GM23338 (cell line): ENCODE data around the gene MEGF8. TPM values are rescaled to one million over a fixed set of nuclear protein-coding genes. Genes with fewer than 3 reads are reported as not detected.
A peak's percentile ranks its signal among the peaks of the same experiment; 100 is the strongest.

ENCODE experiments used
- ATAC-seq: fragments of 200-7000 bp; cut with Tn5 transposase; 3 replicates; pipeline ENCODE4 v1.9.1; 2020
- DNase-seq: peaks from one replicate; pipeline ENCODE4 v3.0.0-alpha.2; 2015; ENCODE audit warnings: low spot score
- H2AFZ ChIP-seq: fragments of 200-600 bp; sonication (generic); 2 replicates; pipeline ENCODE4 v1.8.0; 2016; ENCODE audit warnings: antibody characterized with exemption, mild to moderate bottlenecking, moderate library complexity
- H3F3A ChIP-seq: fragments of 200-600 bp; sonication (generic); replicated peaks from 2 replicates; pipeline ENCODE4 v1.8.0; 2017; ENCODE audit warnings: antibody characterized with exemption, mixed run types, low read depth
- H3K27ac ChIP-seq: fragments of 200-600 bp; sonication (generic); 2 replicates; pipeline ENCODE4 v1.6.1; 2016; ENCODE audit warnings: low read depth
- H3K27me3 ChIP-seq: fragments of 200-600 bp; sonication (generic); 2 replicates; pipeline ENCODE4 v1.8.0; 2016; ENCODE audit warnings: mild to moderate bottlenecking, mixed run types, moderate library complexity; ENCODE audit not compliant: insufficient read depth
- H3K36me3 ChIP-seq: fragments of 200-600 bp; sonication (generic); 2 replicates; pipeline ENCODE4 v1.8.0; 2016; ENCODE audit warnings: mild to moderate bottlenecking; ENCODE audit not compliant: insufficient read depth
- H3K4me1 ChIP-seq: fragments of 200-600 bp; sonication (generic); 2 replicates; pipeline ENCODE4 v1.8.0; 2016; ENCODE audit warnings: mild to moderate bottlenecking, moderate library complexity; ENCODE audit not compliant: insufficient read depth
- H3K4me2 ChIP-seq: fragments of 200-600 bp; sonication (generic); 2 replicates; pipeline ENCODE4 v1.7.1; 2017; ENCODE audit warnings: mixed run types
- H3K4me3 ChIP-seq: fragments of 200-600 bp; sonication (generic); 2 replicates; pipeline ENCODE4 v1.6.1; 2016; ENCODE audit warnings: mixed run types
- H3K79me2 ChIP-seq: fragments of 200-600 bp; sonication (generic); replicated peaks from 2 replicates; pipeline ENCODE4 v1.8.0; 2017; ENCODE audit warnings: mild to moderate bottlenecking; ENCODE audit not compliant: insufficient read depth
- H3K9me2 ChIP-seq: fragments of 200-600 bp; sonication (generic); 2 replicates; pipeline ENCODE4 v1.8.0; 2017; ENCODE audit not compliant: insufficient read depth
- H4K20me1 ChIP-seq: fragments of 200-600 bp; sonication (generic); replicated peaks from 2 replicates; pipeline ENCODE4 v1.8.0; 2017; ENCODE audit warnings: mild to moderate bottlenecking; ENCODE audit not compliant: insufficient read depth
- H3K27ac Mint-ChIP-seq: 2 replicates; pipeline ENCODE4 v1.8.0; 2020; ENCODE audit warnings: inconsistent platforms, mild to moderate bottlenecking, moderate library complexity, mixed read lengths
- H3K27me3 Mint-ChIP-seq: 3 replicates; pipeline ENCODE4 v1.8.0; 2022; ENCODE audit warnings: low read depth, mild to moderate bottlenecking, moderate library complexity, mixed read lengths, inconsistent platforms; ENCODE audit not compliant: insufficient read depth, poor library complexity
- H3K36me3 Mint-ChIP-seq: 3 replicates; pipeline ENCODE4 v1.8.0; 2021; ENCODE audit warnings: low read depth, mild to moderate bottlenecking, inconsistent platforms, moderate library complexity, mixed read lengths
- H3K4me1 Mint-ChIP-seq: 3 replicates; pipeline ENCODE4 v1.8.0; 2020; ENCODE audit warnings: mild to moderate bottlenecking, inconsistent platforms, mixed read lengths
- H3K4me3 Mint-ChIP-seq: 3 replicates; pipeline ENCODE4 v1.8.0; 2021; ENCODE audit warnings: moderate library complexity, mild to moderate bottlenecking, inconsistent platforms, mixed read lengths
- H3K9me3 Mint-ChIP-seq: 3 replicates; pipeline ENCODE4 v1.8.0; 2020; ENCODE audit warnings: moderate library complexity, mild to moderate bottlenecking, inconsistent platforms, mixed read lengths
- CREB1 ChIP-seq: fragments of 250-450 bp; sonication (Bioruptor Pico); IDR thresholded peaks from 2 replicates; pipeline ENCODE4 v1.5.0; 2020; ENCODE audit warnings: low read depth, mild to moderate bottlenecking, moderate library complexity
- EZH2 ChIP-seq: fragments of 200-600 bp; sonication (generic); IDR thresholded peaks from one replicate; pipeline ENCODE4 v1.8.0; 2017; ENCODE audit warnings: antibody characterized with exemption, mild to moderate bottlenecking, low read depth; ENCODE audit not compliant: unreplicated experiment
- EZH2phosphoT487 ChIP-seq: fragments of 200-600 bp; sonication (generic); IDR thresholded peaks from one replicate; pipeline ENCODE4 v1.8.1; 2018; ENCODE audit warnings: antibody characterized with exemption; ENCODE audit not compliant: unreplicated experiment
- JUNB ChIP-seq: IDR thresholded peaks from one replicate; pipeline ENCODE4 v1.6.1; 2016; ENCODE audit warnings: antibody characterized with exemption; ENCODE audit not compliant: unreplicated experiment
- NANOG ChIP-seq: IDR thresholded peaks from 2 replicates; pipeline ENCODE4 v1.6.1; 2016; ENCODE audit warnings: antibody characterized with exemption, borderline replicate concordance
- POLR2AphosphoS5 ChIP-seq: IDR thresholded peaks from 2 replicates; pipeline ENCODE4 v1.6.1; 2016; ENCODE audit warnings: antibody characterized with exemption, low read depth
- STAT1 ChIP-seq: IDR thresholded peaks from one replicate; pipeline ENCODE4 v1.6.1; 2016; ENCODE audit warnings: antibody characterized with exemption; ENCODE audit not compliant: unreplicated experiment
- ZNF114 ChIP-seq: fragments of 250-450 bp; sonication (Bioruptor Pico); IDR thresholded peaks from 2 replicates; pipeline ENCODE4 v1.5.0; 2020; ENCODE audit warnings: mild to moderate bottlenecking, moderate library complexity
- ZNF331 ChIP-seq: fragments of 250-450 bp; sonication (Bioruptor Pico); IDR thresholded peaks from 2 replicates; pipeline ENCODE4 v1.5.0; 2020; ENCODE audit warnings: low read depth, mild to moderate bottlenecking, moderate library complexity
- polyA plus RNA-seq: library from polyadenylated mRNA; unstranded; fragments of >200 nt; fragmentation: Nextera tagmentation; extraction: Ambion mirVana; gene quantifications from 2 replicates; pipeline ENCODE4 v1.2.1, GENCODE V29; 2016
- total RNA-seq: library from RNA; depleted of rRNA; stranded (reverse); fragments of >200 nt; shearing (Covaris generic); gene quantifications from 2 replicates; pipeline ENCODE4 v1.2.3, GENCODE V29; 2014
- TF ChIP-seq, protein P1 (sequence below): fragments of 250-450 bp; sonication (Bioruptor Pico); IDR thresholded peaks from 2 replicates; pipeline ENCODE4 v1.5.0; 2020; ENCODE audit warnings: mild to moderate bottlenecking, moderate library complexity
- TF ChIP-seq, protein P2 (sequence below): IDR thresholded peaks from 2 replicates; pipeline ENCODE4 v1.6.1; 2016; ENCODE audit warnings: antibody characterized with exemption
- TF ChIP-seq, protein P3 (sequence below): IDR thresholded peaks from one replicate; pipeline ENCODE4 v1.6.1; 2018; ENCODE audit warnings: antibody characterized with exemption; ENCODE audit not compliant: unreplicated experiment
- TF ChIP-seq, protein P4 (sequence below), 2 experiments: fragments of 200-600 bp in 1 of 2; sonication (generic) in 1 of 2; conservative IDR thresholded peaks; 2 replicates each; pipeline versions ENCODE4 v1.5.1 to v1.6.1; 2016 to 2017; ENCODE audit warnings: antibody characterized with exemption in 2 of 2, low read depth in 2 of 2, mild to moderate bottlenecking in 2 of 2, moderate library complexity in 1 of 2

The MEGF8 gene
- total and polyA plus RNA-seq, 2 experiments from 2014 or later = 6.2 to 40.5 TPM

DNA sequence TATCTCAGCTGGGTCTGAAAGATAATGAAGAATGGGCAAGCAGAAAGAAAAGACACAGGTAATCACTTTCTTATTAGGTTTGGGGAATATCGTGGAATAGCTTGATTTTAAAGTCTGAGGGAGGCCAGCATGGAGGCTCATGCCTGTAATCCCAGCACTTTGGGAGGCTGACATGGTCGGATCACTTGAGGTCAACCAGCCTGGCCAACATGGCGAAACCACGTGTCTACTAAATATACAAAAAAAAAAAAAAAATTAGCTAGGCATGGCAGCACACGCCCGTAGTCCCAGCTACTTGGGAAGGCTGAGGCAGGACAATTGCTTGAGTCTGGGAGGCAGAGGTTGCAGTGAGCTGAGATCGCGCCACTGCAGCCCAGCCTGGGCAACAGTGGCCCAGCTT, 21.6 kb upstream of the MEGF8 start:
- Histone ChIP-seq H3K4me2 (no peak overlapping the region; the same call in 1 of the 2 replicates), H3K9me2 (0 out of 2 replicates have a peak, but pooled peaks cover 4% of the 10 kb centered on the region), H3K4me3 (no peak overlapping the region), H3K27ac (no peak overlapping the region), H3K4me1 (peaks cover 15% of the 10 kb centered on the region), H3K79me2 (peaks cover 9% of the 10 kb centered on the region), H3K27me3 (no peaks in the 10 kb centered on the region), H4K20me1 (no peaks in the 10 kb centered on the region; the same call in 1 of the 2 replicates), H3F3A (peaks cover 14% of the 10 kb centered on the region), H2AFZ (no peak overlapping the region), H3K36me3 (no peaks in the 10 kb centered on the region)
- DNase-seq (no peak), ATAC-seq (no peak)
- Mint-ChIP-seq H3K4me1 (peaks cover 22% of the 10 kb centered on the region), H3K4me3 (peak overlapping the region; percentile 92; the same call in 1 of the 3 replicates), H3K36me3 (peaks cover 9% of the 10 kb centered on the region), H3K9me3 (no peaks in the 10 kb centered on the region; the same call in 2 of the 3 replicates), H3K27me3 (peaks cover 22% of the 10 kb centered on the region), H3K27ac (no peak overlapping the region)
- no peak for TF ChIP-seq ZNF331 (CRISPR knock-in tag)
- TF ChIP-seq STAT1 = no peak
- no peak for TF ChIP-seq JUNB
- TF ChIP-seq, protein P1, sequence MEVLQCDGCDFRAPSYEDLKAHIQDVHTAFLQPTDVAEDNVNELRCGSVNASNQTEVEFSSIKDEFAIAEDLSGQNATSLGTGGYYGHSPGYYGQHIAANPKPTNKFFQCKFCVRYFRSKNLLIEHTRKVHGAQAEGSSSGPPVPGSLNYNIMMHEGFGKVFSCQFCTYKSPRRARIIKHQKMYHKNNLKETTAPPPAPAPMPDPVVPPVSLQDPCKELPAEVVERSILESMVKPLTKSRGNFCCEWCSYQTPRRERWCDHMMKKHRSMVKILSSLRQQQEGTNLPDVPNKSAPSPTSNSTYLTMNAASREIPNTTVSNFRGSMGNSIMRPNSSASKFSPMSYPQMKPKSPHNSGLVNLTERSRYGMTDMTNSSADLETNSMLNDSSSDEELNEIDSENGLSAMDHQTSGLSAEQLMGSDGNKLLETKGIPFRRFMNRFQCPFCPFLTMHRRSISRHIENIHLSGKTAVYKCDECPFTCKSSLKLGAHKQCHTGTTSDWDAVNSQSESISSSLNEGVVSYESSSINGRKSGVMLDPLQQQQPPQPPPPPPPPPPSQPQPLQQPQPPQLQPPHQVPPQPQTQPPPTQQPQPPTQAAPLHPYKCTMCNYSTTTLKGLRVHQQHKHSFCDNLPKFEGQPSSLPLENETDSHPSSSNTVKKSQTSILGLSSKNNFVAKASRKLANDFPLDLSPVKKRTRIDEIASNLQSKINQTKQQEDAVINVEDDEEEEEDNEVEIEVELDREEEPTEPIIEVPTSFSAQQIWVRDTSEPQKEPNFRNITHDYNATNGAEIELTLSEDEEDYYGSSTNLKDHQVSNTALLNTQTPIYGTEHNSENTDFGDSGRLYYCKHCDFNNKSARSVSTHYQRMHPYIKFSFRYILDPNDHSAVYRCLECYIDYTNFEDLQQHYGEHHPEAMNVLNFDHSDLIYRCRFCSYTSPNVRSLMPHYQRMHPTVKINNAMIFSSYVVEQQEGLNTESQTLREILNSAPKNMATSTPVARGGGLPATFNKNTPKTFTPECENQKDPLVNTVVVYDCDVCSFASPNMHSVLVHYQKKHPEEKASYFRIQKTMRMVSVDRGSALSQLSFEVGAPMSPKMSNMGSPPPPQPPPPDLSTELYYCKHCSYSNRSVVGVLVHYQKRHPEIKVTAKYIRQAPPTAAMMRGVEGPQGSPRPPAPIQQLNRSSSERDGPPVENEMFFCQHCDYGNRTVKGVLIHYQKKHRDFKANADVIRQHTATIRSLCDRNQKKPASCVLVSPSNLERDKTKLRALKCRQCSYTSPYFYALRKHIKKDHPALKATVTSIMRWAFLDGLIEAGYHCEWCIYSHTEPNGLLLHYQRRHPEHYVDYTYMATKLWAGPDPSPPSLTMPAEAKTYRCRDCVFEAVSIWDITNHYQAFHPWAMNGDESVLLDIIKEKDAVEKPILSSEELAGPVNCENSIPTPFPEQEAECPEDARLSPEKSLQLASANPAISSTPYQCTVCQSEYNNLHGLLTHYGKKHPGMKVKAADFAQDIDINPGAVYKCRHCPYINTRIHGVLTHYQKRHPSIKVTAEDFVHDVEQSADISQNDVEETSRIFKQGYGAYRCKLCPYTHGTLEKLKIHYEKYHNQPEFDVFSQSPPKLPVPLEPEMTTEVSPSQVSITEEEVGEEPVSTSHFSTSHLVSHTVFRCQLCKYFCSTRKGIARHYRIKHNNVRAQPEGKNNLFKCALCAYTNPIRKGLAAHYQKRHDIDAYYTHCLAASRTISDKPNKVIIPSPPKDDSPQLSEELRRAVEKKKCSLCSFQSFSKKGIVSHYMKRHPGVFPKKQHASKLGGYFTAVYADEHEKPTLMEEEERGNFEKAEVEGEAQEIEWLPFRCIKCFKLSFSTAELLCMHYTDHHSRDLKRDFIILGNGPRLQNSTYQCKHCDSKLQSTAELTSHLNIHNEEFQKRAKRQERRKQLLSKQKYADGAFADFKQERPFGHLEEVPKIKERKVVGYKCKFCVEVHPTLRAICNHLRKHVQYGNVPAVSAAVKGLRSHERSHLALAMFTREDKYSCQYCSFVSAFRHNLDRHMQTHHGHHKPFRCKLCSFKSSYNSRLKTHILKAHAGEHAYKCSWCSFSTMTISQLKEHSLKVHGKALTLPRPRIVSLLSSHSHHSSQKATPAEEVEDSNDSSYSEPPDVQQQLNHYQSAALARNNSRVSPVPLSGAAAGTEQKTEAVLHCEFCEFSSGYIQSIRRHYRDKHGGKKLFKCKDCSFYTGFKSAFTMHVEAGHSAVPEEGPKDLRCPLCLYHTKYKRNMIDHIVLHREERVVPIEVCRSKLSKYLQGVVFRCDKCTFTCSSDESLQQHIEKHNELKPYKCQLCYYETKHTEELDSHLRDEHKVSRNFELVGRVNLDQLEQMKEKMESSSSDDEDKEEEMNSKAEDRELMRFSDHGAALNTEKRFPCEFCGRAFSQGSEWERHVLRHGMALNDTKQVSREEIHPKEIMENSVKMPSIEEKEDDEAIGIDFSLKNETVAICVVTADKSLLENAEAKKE (CRISPR knock-in tag) = no peak
- TF ChIP-seq ZNF114 (CRISPR knock-in tag) = no peak
- no peak for TF ChIP-seq EZH2phosphoT487
- TF ChIP-seq NANOG = no peak
- TF ChIP-seq, protein P2, sequence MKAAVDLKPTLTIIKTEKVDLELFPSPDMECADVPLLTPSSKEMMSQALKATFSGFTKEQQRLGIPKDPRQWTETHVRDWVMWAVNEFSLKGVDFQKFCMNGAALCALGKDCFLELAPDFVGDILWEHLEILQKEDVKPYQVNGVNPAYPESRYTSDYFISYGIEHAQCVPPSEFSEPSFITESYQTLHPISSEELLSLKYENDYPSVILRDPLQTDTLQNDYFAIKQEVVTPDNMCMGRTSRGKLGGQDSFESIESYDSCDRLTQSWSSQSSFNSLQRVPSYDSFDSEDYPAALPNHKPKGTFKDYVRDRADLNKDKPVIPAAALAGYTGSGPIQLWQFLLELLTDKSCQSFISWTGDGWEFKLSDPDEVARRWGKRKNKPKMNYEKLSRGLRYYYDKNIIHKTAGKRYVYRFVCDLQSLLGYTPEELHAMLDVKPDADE = no peak
- TF ChIP-seq CREB1 (CRISPR knock-in tag) = no peak
- TF ChIP-seq POLR2AphosphoS5 = no peak
- TF ChIP-seq, protein P3, sequence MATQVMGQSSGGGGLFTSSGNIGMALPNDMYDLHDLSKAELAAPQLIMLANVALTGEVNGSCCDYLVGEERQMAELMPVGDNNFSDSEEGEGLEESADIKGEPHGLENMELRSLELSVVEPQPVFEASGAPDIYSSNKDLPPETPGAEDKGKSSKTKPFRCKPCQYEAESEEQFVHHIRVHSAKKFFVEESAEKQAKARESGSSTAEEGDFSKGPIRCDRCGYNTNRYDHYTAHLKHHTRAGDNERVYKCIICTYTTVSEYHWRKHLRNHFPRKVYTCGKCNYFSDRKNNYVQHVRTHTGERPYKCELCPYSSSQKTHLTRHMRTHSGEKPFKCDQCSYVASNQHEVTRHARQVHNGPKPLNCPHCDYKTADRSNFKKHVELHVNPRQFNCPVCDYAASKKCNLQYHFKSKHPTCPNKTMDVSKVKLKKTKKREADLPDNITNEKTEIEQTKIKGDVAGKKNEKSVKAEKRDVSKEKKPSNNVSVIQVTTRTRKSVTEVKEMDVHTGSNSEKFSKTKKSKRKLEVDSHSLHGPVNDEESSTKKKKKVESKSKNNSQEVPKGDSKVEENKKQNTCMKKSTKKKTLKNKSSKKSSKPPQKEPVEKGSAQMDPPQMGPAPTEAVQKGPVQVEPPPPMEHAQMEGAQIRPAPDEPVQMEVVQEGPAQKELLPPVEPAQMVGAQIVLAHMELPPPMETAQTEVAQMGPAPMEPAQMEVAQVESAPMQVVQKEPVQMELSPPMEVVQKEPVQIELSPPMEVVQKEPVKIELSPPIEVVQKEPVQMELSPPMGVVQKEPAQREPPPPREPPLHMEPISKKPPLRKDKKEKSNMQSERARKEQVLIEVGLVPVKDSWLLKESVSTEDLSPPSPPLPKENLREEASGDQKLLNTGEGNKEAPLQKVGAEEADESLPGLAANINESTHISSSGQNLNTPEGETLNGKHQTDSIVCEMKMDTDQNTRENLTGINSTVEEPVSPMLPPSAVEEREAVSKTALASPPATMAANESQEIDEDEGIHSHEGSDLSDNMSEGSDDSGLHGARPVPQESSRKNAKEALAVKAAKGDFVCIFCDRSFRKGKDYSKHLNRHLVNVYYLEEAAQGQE = no peak
- TF ChIP-seq, protein P4, sequence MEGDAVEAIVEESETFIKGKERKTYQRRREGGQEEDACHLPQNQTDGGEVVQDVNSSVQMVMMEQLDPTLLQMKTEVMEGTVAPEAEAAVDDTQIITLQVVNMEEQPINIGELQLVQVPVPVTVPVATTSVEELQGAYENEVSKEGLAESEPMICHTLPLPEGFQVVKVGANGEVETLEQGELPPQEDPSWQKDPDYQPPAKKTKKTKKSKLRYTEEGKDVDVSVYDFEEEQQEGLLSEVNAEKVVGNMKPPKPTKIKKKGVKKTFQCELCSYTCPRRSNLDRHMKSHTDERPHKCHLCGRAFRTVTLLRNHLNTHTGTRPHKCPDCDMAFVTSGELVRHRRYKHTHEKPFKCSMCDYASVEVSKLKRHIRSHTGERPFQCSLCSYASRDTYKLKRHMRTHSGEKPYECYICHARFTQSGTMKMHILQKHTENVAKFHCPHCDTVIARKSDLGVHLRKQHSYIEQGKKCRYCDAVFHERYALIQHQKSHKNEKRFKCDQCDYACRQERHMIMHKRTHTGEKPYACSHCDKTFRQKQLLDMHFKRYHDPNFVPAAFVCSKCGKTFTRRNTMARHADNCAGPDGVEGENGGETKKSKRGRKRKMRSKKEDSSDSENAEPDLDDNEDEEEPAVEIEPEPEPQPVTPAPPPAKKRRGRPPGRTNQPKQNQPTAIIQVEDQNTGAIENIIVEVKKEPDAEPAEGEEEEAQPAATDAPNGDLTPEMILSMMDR (conservative IDR thresholded peaks at IDR 0.05; ENCODE audit: low read depth in 2 of 2) = no peak
- TF ChIP-seq EZH2 = no peak
